Inflammatory macrophage (primary cell): ENCODE results near the gene CEBPG.

Experiments
- DNase-seq, 2 donors: peaks; one replicate each; pipeline ENCODE4 v3.0.0-alpha.2; 2020 to 2022

CEBPG gene

GRCh38 chr19:33422369-33423180 lies 49.1 kb downstream of the CEBPG start:
- no peak for DNase-seq

- DNase-seq: no peak
These were observed 50.7 kb downstream of the CEBPG start for GRCh38 chr19:33424181-33424580.

GRCh38 chr19:33426621-33427361 lies 53.3 kb downstream of the CEBPG start:
- DNase-seq: no peak

DNA sequence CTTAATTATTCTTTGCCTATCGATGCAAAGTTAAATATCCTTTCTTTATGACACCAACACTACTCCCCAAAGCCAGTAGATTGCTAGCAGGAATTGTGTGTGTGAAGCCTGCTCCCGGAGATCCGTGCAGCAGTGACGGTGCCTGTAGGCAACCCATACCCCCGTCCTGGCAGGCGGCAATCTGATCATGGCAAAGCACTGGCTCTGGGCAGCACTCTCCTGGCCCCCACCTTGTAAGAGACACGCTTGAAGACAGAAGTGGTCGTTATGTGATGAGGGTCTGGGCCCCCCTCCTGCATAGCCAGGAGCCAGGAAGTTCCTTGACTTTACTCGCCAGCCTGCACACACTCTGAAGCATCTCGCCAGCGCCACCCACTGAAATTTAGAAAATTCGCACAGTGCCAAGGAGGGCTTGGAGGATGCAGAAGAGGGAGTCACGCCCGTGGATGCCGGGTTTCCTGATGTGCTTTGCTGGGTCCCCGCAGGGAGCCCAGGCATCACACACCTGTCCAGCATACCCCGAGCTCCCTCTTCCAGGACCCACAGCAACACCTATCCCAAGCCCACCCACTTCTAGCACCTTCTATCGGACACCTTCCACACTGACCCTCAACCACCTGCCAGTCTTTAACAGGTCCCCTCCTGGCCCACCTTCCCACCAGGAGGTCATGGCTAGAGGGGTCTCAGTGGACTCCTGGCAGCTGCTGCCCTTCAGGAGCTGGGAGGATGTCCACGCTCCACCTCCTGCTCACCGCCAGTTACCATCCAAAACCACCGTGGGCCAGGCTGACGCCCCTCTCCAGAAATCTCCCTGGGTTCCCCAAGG lies 54.5 kb downstream of the CEBPG start:
- no peak for DNase-seq

DNA sequence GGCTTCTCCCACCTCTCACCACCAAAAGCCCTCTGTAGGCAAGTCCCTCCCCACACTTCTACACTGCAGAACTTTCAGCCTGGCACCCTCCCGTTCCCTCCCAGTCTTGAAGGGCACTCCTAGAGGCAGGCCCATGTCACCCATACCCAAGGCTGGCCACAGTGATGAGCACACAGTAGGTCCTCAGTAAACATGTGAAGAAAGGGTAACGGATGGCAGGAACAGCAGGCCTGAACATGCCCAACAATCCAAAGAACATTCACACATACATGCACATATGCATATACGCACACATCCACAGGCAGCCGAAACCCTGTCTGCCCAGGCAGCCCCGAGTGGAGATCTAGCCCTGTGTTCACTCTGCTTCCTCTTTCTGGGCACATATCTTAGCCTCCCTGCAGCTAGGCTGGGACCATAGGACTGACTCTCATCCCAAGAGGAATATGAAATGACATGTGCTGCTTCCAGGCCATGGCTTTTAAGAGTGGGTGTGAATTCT lies 55.2 kb downstream of the CEBPG start:
- DNase-seq: no peak

GRCh38 chr19:33429891-33430673 lies 56.6 kb downstream of the CEBPG start:
- no peak for DNase-seq

DNA sequence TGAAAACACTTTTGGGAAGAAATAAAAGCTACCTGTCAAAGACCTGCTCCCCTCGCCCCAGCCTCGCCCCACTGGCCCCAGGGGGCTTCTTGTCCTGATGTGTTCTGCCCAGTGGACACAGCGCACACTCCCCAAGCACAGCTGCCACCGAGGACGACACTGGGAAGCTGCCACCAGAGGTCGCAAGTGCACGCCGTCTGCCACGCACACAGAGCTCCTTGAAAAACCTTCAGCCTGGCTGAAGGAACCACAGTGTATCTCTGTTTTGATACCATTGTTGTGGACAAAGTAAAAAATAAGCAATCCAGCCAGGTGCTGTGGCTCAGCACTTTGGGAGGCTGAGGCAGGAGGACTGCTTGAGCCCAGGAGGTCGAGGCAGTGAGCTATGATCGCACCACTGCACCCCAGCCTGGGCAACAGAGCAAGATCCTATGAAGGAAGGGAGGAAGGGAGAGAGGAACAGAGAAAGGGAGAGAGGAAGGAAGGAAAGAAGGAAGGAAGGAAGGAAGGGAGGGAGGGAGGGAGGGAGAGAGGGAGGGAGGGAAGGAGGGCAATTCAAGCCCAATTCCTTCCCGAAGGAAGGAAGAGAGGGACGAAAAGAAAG lies 57.3 kb downstream of the CEBPG start:
- peak; percentile 38 to 63 for DNase-seq

GRCh38 chr19:33432015-33432414 lies 58.5 kb downstream of the CEBPG start:
- no peak for DNase-seq
